Mesenchymal stem cell (in vitro differentiated cells and primary cell): ENCODE measurements around the gene ATP6V0D1.
A peak's percentile ranks its signal among the peaks of the same experiment; 100 is the strongest.

ENCODE experiments used
- DNase-seq: peaks from one replicate; pipeline ENCODE4 v3.0.0-alpha.2; 2013
- H2AFZ ChIP-seq: one replicate; pipeline ENCODE4 v1.6.1; 2013; ENCODE audit warnings: low read depth, mild to moderate bottlenecking, control low read depth, inconsistent platforms, low read length, moderate library complexity
- H2AK5ac ChIP-seq: 2 replicates; pipeline ENCODE4 v1.6.1; 2013; ENCODE audit warnings: low read length, moderate library complexity, mild to moderate bottlenecking, inconsistent platforms; ENCODE audit not compliant: severe bottlenecking
- H2BK120ac ChIP-seq: one replicate; pipeline ENCODE4 v1.6.1; 2013; ENCODE audit warnings: low read depth, mild to moderate bottlenecking, inconsistent platforms, low read length, moderate library complexity
- H2BK12ac ChIP-seq, 2 experiments: one replicate each; pipeline ENCODE4 v1.6.1; 2013; ENCODE audit warnings: inconsistent platforms in 2 of 2, low read length in 2 of 2, mild to moderate bottlenecking in 2 of 2, moderate library complexity in 2 of 2, control low read depth in 1 of 2
- H2BK15ac ChIP-seq: one replicate; pipeline ENCODE4 v1.6.1; 2013; ENCODE audit warnings: mild to moderate bottlenecking, low read depth, inconsistent platforms; ENCODE audit not compliant: poor library complexity, severe bottlenecking
- H2BK5ac ChIP-seq: 2 replicates; pipeline ENCODE4 v1.6.1; 2013; ENCODE audit warnings: low read depth, mild to moderate bottlenecking, low read length, control low read depth, inconsistent platforms; ENCODE audit not compliant: poor library complexity, severe bottlenecking
- H3K14ac ChIP-seq, 2 experiments: one replicate each; pipeline ENCODE4 v1.6.1; 2013; ENCODE audit warnings: inconsistent platforms in 2 of 2, low read length in 2 of 2, control low read depth in 1 of 2, mild to moderate bottlenecking in 1 of 2, moderate library complexity in 1 of 2
- H3K18ac ChIP-seq, 2 experiments: one replicate each; pipeline ENCODE4 v1.6.1; 2013; ENCODE audit warnings: inconsistent platforms in 2 of 2, low read length in 2 of 2, control low read depth in 1 of 2, low read depth in 1 of 2, mild to moderate bottlenecking in 1 of 2
- H3K23ac ChIP-seq, 2 experiments: one replicate each; pipeline ENCODE4 v1.6.1; 2013; ENCODE audit warnings: inconsistent platforms in 2 of 2, low read length in 2 of 2, mild to moderate bottlenecking in 2 of 2, moderate library complexity in 2 of 2, control low read depth in 1 of 2
- H3K27ac ChIP-seq: 2 replicates; pipeline ENCODE4 v1.5.1; 2013; ENCODE audit warnings: mild to moderate bottlenecking, moderate library complexity, low read length, control low read depth, inconsistent platforms; ENCODE audit not compliant: poor library complexity, severe bottlenecking
- H3K27me3 ChIP-seq, 2 experiments: 2 replicates each; pipeline versions ENCODE4 v1.6.1 to v1.7.0; 2013; ENCODE audit warnings: low read length in 2 of 2, mild to moderate bottlenecking in 2 of 2, moderate library complexity in 2 of 2, control low read depth in 1 of 2, inconsistent platforms in 1 of 2; ENCODE audit not compliant: control insufficient read depth in 1 of 2, insufficient read depth in 1 of 2
- H3K36me3 ChIP-seq, 2 experiments: 2 replicates each; pipeline versions ENCODE4 v1.6.1 to v1.7.0; 2013; ENCODE audit warnings: low read length in 2 of 2, control low read depth in 1 of 2, inconsistent platforms in 1 of 2, low read depth in 1 of 2, mild to moderate bottlenecking in 1 of 2; ENCODE audit not compliant: insufficient read depth in 2 of 2, control insufficient read depth in 1 of 2
- H3K4ac ChIP-seq, 2 experiments: one replicate each; pipeline ENCODE4 v1.6.1; 2013; ENCODE audit warnings: inconsistent platforms in 2 of 2, low read length in 2 of 2, mild to moderate bottlenecking in 2 of 2, moderate library complexity in 2 of 2, control low read depth in 1 of 2, low read depth in 1 of 2
- H3K4me1 ChIP-seq: 2 replicates; pipeline ENCODE4 v1.6.1; 2013; ENCODE audit warnings: low read depth, low read length, control low read depth; ENCODE audit not compliant: control insufficient read depth, insufficient read depth
- H3K4me2 ChIP-seq: 2 replicates; pipeline ENCODE4 v1.6.1; 2013; ENCODE audit warnings: low read length, mild to moderate bottlenecking, inconsistent platforms; ENCODE audit not compliant: poor library complexity, severe bottlenecking
- H3K4me3 ChIP-seq, 2 experiments: 2 replicates each; pipeline versions ENCODE4 v1.5.1 to v1.7.0; 2013; ENCODE audit warnings: low read length in 2 of 2, mild to moderate bottlenecking in 2 of 2, control low read depth in 1 of 2, low read depth in 1 of 2; ENCODE audit not compliant: insufficient read depth in 1 of 2
- H3K79me1 ChIP-seq: replicated peaks from 2 replicates; pipeline ENCODE4 v1.6.1; 2013; ENCODE audit warnings: mild to moderate bottlenecking, control low read depth, low read length, inconsistent platforms; ENCODE audit not compliant: poor library complexity, severe bottlenecking
- H3K9ac ChIP-seq: 2 replicates; pipeline ENCODE4 v1.7.0; 2013; ENCODE audit warnings: mild to moderate bottlenecking, low read length, moderate library complexity
- H3K9me3 ChIP-seq: 2 replicates; pipeline ENCODE4 v1.7.0; 2013; ENCODE audit warnings: mild to moderate bottlenecking, low read length; ENCODE audit not compliant: control insufficient read depth
- H4K8ac ChIP-seq: one replicate; pipeline ENCODE4 v1.6.1; 2013; ENCODE audit warnings: inconsistent platforms, mild to moderate bottlenecking, low read length, moderate library complexity
- H4K91ac ChIP-seq: one replicate; pipeline ENCODE4 v1.6.1; 2013; ENCODE audit warnings: mild to moderate bottlenecking, low read length, inconsistent platforms
- whole genome bisulfite sequencing: methylation state at CpG from one replicate; pipeline ENCODE4 v1.1.7; 2013; ENCODE audit warnings: mixed read lengths; 5-methylcytosine and 5-hydroxymethylcytosine counted together

The ATP6V0D1 gene

DNA sequence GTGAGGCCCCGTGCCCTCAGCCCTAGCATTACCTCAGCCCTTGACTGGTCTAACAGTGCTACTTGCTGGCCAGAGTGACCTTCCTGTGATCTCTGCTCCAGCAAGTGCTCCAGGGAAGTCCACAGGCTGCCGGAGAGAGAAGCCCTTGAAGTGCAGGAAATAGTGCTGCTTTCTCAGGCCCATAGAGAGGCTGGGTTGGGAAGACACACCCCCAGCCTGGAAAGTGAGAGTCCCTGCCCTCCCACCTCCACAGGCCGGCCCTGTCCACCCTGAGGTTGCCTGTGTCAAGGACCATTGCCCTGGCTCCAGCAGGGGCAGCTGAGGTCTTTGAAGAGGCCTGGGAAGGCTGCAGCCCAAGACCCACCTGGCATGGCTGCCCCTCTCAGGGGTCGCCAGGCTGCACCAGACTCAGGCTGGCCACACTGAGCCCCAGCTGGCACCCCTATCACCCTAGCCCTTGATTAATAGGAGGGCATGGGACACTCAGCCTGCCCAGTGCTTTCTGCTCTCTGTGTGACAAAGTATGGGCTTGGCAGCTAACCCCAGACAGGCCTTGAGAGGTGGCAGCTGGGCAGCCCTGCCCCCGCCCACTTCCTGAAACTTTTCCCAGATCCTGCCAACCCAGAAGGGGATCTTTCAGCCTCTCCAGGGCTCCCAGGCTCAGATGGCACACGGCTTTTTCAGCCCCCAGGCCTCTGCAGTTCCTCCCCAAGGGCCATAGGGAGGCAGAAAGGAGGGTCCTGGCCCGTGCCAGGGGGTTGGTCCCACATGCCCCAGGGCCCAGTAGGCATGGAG is 21.7 kb downstream of the ATP6V0D1 start:
- Histone ChIP-seq H3K9me3 (no peaks in the 10 kb centered on the region), H3K9ac (peak overlapping the region; percentile 19), H3K4me1 (peaks cover 39% of the 10 kb centered on the region), H3K36me3 (peaks cover 29 to 45% of the 10 kb centered on the region in 2 experiments), H3K4me3 (peak overlapping the region in 1 of 2 experiments; percentile 4), H2BK12ac (peak overlapping the region in 1 of 2 experiments; percentile 45), H3K14ac (no peak overlapping the region), H3K27ac (no peak overlapping the region), H2BK120ac (no peak overlapping the region), H3K18ac (peak overlapping the region; percentile 10 to 41), H3K27me3 (no peaks in the 10 kb centered on the region), H2AK5ac (no peak overlapping the region), H3K23ac (peak overlapping the region; percentile 25 to 30), H3K4ac (peak overlapping the region in 1 of 2 experiments; percentile 28), H2BK5ac (no peak overlapping the region), H4K91ac (no peak overlapping the region), H3K4me2 (no peak overlapping the region), H2BK15ac (peak overlapping the region; percentile 33), H3K79me1 (peaks cover 60% of the 10 kb centered on the region), H2AFZ (no peak overlapping the region), H4K8ac (no peak overlapping the region)
- DNase-seq: peak; percentile 43
- 56% methylated on average over 7 of the region's 7 CpGs for WGBS

DNA sequence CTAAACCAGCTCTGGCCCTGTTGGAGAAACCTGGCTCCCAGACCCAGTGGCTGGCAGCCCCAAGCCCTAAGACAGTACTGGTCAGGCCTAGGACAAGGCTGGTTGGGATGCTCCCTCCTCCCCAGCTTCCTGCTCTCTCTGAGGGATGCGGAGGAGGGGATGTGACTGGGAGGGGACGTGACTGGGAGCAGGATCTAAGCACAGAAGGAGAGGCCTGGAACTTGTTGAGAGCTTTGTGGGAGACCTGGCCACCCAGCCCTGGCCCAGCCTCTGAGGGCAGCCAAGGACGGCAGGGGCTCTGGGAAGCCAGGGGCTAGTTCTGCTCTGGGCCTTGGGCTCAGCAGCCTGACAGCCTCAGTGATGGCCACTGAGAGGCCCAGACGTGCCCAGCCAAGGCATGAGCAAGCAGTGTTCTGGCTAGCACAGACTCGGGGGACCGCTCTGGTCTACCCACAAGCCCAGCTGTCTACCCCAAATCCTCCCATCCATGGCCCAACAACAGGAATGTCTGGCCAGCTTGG is 22.8 kb downstream of the ATP6V0D1 start:
- WGBS: 82% methylated on average over 6 of the region's 6 CpGs
- no peak overlapping the region for H3K23ac ChIP-seq
- no peak overlapping the region for H2BK15ac ChIP-seq
- peak overlapping the region; percentile 56 for H3K9ac ChIP-seq
- H3K14ac ChIP-seq: no peak overlapping the region
- H3K4me1 ChIP-seq: peaks cover 38% of the 10 kb centered on the region
- H2BK120ac ChIP-seq: no peak overlapping the region
- no peak for DNase-seq
- H3K27ac ChIP-seq: no peak overlapping the region
- no peak overlapping the region for H2AK5ac ChIP-seq
- H3K4ac ChIP-seq: no peak overlapping the region
- no peak overlapping the region for H4K8ac ChIP-seq
- no peak overlapping the region for H2AFZ ChIP-seq
- no peaks in the 10 kb centered on the region for H3K27me3 ChIP-seq
- no peak overlapping the region for H2BK12ac ChIP-seq
- peaks cover 58% of the 10 kb centered on the region for H3K79me1 ChIP-seq
- H3K4me3 ChIP-seq: no peak overlapping the region
- no peak overlapping the region for H3K18ac ChIP-seq
- H2BK5ac ChIP-seq: no peak overlapping the region
- no peak overlapping the region for H3K4me2 ChIP-seq
- H3K9me3 ChIP-seq: no peaks in the 10 kb centered on the region
- peaks cover 28 to 44% of the 10 kb centered on the region in 2 experiments for H3K36me3 ChIP-seq
- H4K91ac ChIP-seq: peak overlapping the region; percentile 14

DNA sequence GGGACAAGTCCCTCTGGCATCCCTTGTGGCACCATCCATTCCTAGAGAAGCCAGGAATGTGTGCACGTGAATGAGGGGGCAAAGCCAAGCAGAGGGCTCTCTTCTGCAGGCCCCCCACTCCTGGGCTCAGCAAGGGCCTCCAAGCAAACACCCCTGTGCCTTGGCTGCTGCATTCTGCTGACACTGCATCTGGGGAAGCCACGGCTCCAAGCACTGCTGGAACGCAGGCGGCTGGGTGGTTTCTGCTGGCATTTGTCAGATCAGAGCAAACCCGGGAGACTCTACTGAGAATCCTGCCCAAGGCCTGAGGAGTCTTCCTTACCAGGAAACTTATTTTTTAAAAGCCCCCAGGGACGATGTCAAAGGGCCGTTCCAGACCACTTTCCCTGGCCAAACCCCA is 23.3 kb downstream of the ATP6V0D1 start:
- H3K27me3 ChIP-seq: no peaks in the 10 kb centered on the region
- WGBS: 75% methylated on average over 7 of the region's 7 CpGs
- no peak overlapping the region for H4K8ac ChIP-seq
- no peak overlapping the region for H2BK15ac ChIP-seq
- H3K4me2 ChIP-seq: no peak overlapping the region
- H2BK5ac ChIP-seq: no peak overlapping the region
- H3K36me3 ChIP-seq: peaks cover 33 to 50% of the 10 kb centered on the region in 2 experiments
- no peak overlapping the region for H2AFZ ChIP-seq
- no peaks in the 10 kb centered on the region for H3K9me3 ChIP-seq
- H3K23ac ChIP-seq: no peak overlapping the region
- H3K79me1 ChIP-seq: peaks cover 60% of the 10 kb centered on the region
- H3K27ac ChIP-seq: no peak overlapping the region
- no peak overlapping the region for H4K91ac ChIP-seq
- H3K4me3 ChIP-seq: no peak overlapping the region
- no peak overlapping the region for H3K4ac ChIP-seq
- H2BK120ac ChIP-seq: no peak overlapping the region
- H3K14ac ChIP-seq: no peak overlapping the region
- H3K4me1 ChIP-seq: peaks cover 39% of the 10 kb centered on the region
- peak overlapping the region; percentile 56 for H3K9ac ChIP-seq
- no peak overlapping the region for H2BK12ac ChIP-seq
- no peak overlapping the region for H2AK5ac ChIP-seq
- no peak overlapping the region for H3K18ac ChIP-seq
- no peak for DNase-seq

DNA sequence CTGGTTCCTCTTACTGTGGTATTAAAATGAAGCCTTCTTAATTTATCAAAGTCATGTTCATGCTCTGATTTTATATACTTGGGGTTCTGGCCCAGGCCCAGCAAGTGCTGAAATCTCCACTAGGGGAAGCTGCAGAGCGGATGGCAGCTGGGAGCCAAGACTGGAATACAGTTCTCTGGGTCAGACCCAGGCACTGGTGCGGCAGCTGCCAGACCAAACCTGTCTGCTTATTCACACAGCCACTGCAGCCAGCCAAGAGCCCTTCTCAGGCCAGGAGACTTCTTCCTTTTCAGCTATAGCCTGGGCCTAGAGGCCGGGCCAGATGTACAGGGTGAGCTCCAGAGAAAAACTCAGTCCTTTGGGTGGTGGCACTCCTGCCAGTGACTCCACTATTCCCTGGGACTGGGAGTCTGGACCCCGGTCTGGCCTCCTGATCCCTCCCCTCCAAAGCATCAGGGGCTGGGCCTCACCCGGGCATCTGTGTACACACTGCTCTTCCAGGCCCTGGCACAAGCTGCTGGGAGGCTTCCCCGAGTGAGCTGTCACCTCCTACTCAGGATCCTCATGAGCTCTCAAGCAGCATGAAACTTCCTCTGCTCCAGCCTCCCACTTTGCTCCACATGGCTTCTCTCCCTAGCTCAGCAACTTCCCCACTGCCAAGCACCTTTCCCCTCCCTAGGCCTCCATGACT is 24.4 kb downstream of the ATP6V0D1 start:
- H3K4me2 ChIP-seq: no peak overlapping the region
- no peak overlapping the region for H3K18ac ChIP-seq
- H3K36me3 ChIP-seq: peaks cover 40 to 57% of the 10 kb centered on the region in 2 experiments
- no peaks in the 10 kb centered on the region for H3K9me3 ChIP-seq
- H4K91ac ChIP-seq: no peak overlapping the region
- H2AK5ac ChIP-seq: no peak overlapping the region
- H3K9ac ChIP-seq: peak overlapping the region; percentile 36
- H2BK5ac ChIP-seq: no peak overlapping the region
- H2AFZ ChIP-seq: no peak overlapping the region
- peaks cover 32% of the 10 kb centered on the region for H3K4me1 ChIP-seq
- no peak overlapping the region for H4K8ac ChIP-seq
- H2BK12ac ChIP-seq: no peak overlapping the region
- no peak overlapping the region for H3K4me3 ChIP-seq
- no peak overlapping the region for H3K4ac ChIP-seq
- no peaks in the 10 kb centered on the region for H3K27me3 ChIP-seq
- no peak for DNase-seq
- H3K79me1 ChIP-seq: peaks cover 60% of the 10 kb centered on the region
- H2BK15ac ChIP-seq: no peak overlapping the region
- no peak overlapping the region for H3K14ac ChIP-seq
- H3K27ac ChIP-seq: no peak overlapping the region
- H2BK120ac ChIP-seq: no peak overlapping the region
- no peak overlapping the region for H3K23ac ChIP-seq
- 95% methylated on average over 6 of the region's 6 CpGs for WGBS
